H1 (cell line): Measurements from ENCODE around the gene RNASET2.

Experiments used
- ATF3 ChIP-seq: IDR thresholded peaks from 2 replicates; pipeline ENCODE4 v1.6.1; 2011; ENCODE audit warnings: low read depth, mild to moderate bottlenecking, low read length; ENCODE audit not compliant: insufficient read depth
- CBX5 ChIP-seq: fragments of 300-800, 300-1000 bp; sonication (generic); IDR thresholded peaks from 2 replicates; pipeline ENCODE4 v1.7.1; 2016; ENCODE audit warnings: antibody characterized with exemption, low read length, low read depth
- CEBPB ChIP-seq: IDR thresholded peaks from 2 replicates; pipeline ENCODE4 v1.6.1; 2012; ENCODE audit warnings: low read depth, low read length
- CREB1 ChIP-seq: IDR thresholded peaks from 2 replicates; pipeline ENCODE4 v1.6.1; 2012; ENCODE audit warnings: inconsistent platforms
- CTCF ChIP-seq, 3 experiments: IDR thresholded peaks; 1 replicate in 2 of 3; 2 replicates in 1 of 3; pipeline versions ENCODE4 v1.5.1 to v1.6.1; 2011; ENCODE audit warnings: low read length in 3 of 3, mild to moderate bottlenecking in 3 of 3, inconsistent platforms in 2 of 3, low read depth in 1 of 3, moderate library complexity in 1 of 3; ENCODE audit not compliant: insufficient read depth in 1 of 3; ENCODE audit errors: control extremely low read depth in 1 of 3
- EP300 ChIP-seq, 2 experiments: IDR thresholded peaks; 1 replicate in 1 of 2; 2 replicates in 1 of 2; pipeline ENCODE4 v1.6.1; 2011 to 2012; ENCODE audit warnings: low read depth in 2 of 2, low read length in 2 of 2, mild to moderate bottlenecking in 2 of 2, borderline replicate concordance in 1 of 2, inconsistent platforms in 1 of 2, moderate library complexity in 1 of 2
- EZH2 ChIP-seq: fragments of 200-600 bp; sonication (generic); IDR thresholded peaks from 2 replicates; pipeline ENCODE4 v1.7.1; 2012; ENCODE audit warnings: low read depth, mild to moderate bottlenecking, moderate library complexity, low read length, inconsistent platforms; ENCODE audit not compliant: severe bottlenecking
- JUND ChIP-seq: IDR thresholded peaks from 2 replicates; pipeline ENCODE4 v1.6.1; 2011; ENCODE audit warnings: mild to moderate bottlenecking, improper control_type of control experiment, low read length
- KDM5A ChIP-seq: fragments of 200-600 bp; IDR thresholded peaks from 2 replicates; pipeline ENCODE4 v1.7.1; 2012; ENCODE audit warnings: mild to moderate bottlenecking, low read length, inconsistent platforms, mixed read lengths
- POLR2A ChIP-seq, 2 experiments: IDR thresholded peaks; 1 replicate in 1 of 2; 2 replicates in 1 of 2; pipeline ENCODE4 v1.6.1; 2011; ENCODE audit warnings: low read depth in 2 of 2, low read length in 2 of 2, mild to moderate bottlenecking in 2 of 2; ENCODE audit errors: control extremely low read depth in 1 of 2
- RAD21 ChIP-seq, 2 experiments: IDR thresholded peaks in 1 of 2; conservative IDR thresholded peaks in 1 of 2; 2 replicates each; pipeline ENCODE4 v1.6.1; 2011; ENCODE audit warnings: low read depth in 2 of 2, low read length in 2 of 2, improper control_type of control experiment in 1 of 2, inconsistent platforms in 1 of 2, mild to moderate bottlenecking in 1 of 2, moderate library complexity in 1 of 2
- RNF2 ChIP-seq: fragments of 200-900, 300-1000 bp; sonication (generic); IDR thresholded peaks from 2 replicates; pipeline ENCODE4 v1.7.1; 2016; ENCODE audit warnings: borderline replicate concordance, low read depth, mild to moderate bottlenecking, antibody characterized with exemption, low read length; ENCODE audit not compliant: poor library complexity, severe bottlenecking; ENCODE audit errors: missing control alignments
- SRF ChIP-seq: IDR thresholded peaks from 2 replicates; pipeline ENCODE4 v1.6.1; 2011; ENCODE audit warnings: mild to moderate bottlenecking, low read depth, low read length, moderate library complexity

- no peak for TF ChIP-seq CREB1
- TF ChIP-seq ATF3 = no peak
- TF ChIP-seq POLR2A (IDR thresholded peaks at IDR 0.05; ENCODE audit: control extremely low read depth in 1 of 2, low read depth in 2 of 2, low read length in 2 of 2) = no peak
- TF ChIP-seq CEBPB = no peak
- TF ChIP-seq KDM5A = no peak
- no peak for TF ChIP-seq RAD21 (IDR thresholded peaks at IDR 0.05 in 1 of 2, conservative IDR thresholded peaks at IDR 0.05 in 1 of 2; ENCODE audit: low read depth in 2 of 2, low read length in 2 of 2)
- no peak for TF ChIP-seq JUND
- no peak for TF ChIP-seq EZH2
- no peak for TF ChIP-seq RNF2
- no peak for TF ChIP-seq CTCF (IDR thresholded peaks at IDR 0.05; ENCODE audit: control extremely low read depth in 1 of 3, insufficient read depth in 1 of 3, low read depth in 1 of 3, low read length in 3 of 3)
- no peak for TF ChIP-seq CBX5
- TF ChIP-seq SRF = no peak
- TF ChIP-seq EP300 (IDR thresholded peaks at IDR 0.05; ENCODE audit: borderline replicate concordance in 1 of 2, low read depth in 2 of 2, low read length in 2 of 2) = no peak
Measured at GRCh38 chr6:166900956-166901607, 55.3 kb downstream of the RNASET2 start.
